HG03575 (cell line): Measurements from ENCODE around the gene ACACA.
"Not testable (repeated sequence)": the region's sequence is repeated elsewhere in the genome, so short reads cannot be mapped to it uniquely, and the experiment has no call there.

Source experiments
- ATAC-seq: cut with Tn5 transposase; IDR thresholded peaks from one replicate; pipeline ENCODE4 v1.9.1; 2021; ENCODE audit not compliant: unreplicated experiment, insufficient number of reproducible peaks, low FRiP score; ENCODE audit errors: extremely low read depth

Gene ACACA

GRCh38 chr17:37358098-37358829, 48.4 kb downstream of the ACACA start:
- peak; percentile 11 for ATAC-seq

GRCh38 chr17:37356796-37357569, 49.7 kb downstream of the ACACA start:
- not testable (repeated sequence) for ATAC-seq

- not testable (repeated sequence) for ATAC-seq
Measured at GRCh38 chr17:37346863-37347402, 59.7 kb downstream of the ACACA start.

GRCh38 chr17:37344519-37344918, 62.1 kb downstream of the ACACA start:
- ATAC-seq, result no peak

- no peak for ATAC-seq
Measured at GRCh38 chr17:37342589-37342988, 64.0 kb downstream of the ACACA start.

GRCh38 chr17:37340804-37341203, 65.8 kb downstream of the ACACA start:
- ATAC-seq, result no peak

GRCh38 chr17:37339321-37339720, 67.3 kb downstream of the ACACA start:
- ATAC-seq, result no peak

- ATAC-seq, result no peak
Measured at GRCh38 chr17:37338847-37339246, 67.8 kb downstream of the ACACA start.

- ATAC-seq, result no peak
Measured at GRCh38 chr17:37327341-37328090, 79.1 kb downstream of the ACACA start.

- ATAC-seq, result no peak
Measured at GRCh38 chr17:37322826-37323561, 83.6 kb downstream of the ACACA start.

GRCh38 chr17:37322106-37322505, 84.5 kb downstream of the ACACA start:
- no peak for ATAC-seq

GRCh38 chr17:37318931-37319594, 87.6 kb downstream of the ACACA start:
- no peak for ATAC-seq

GRCh38 chr17:37317867-37318266, 88.8 kb downstream of the ACACA start:
- no peak for ATAC-seq

- no peak for ATAC-seq
Measured at GRCh38 chr17:37315601-37316000, 91.0 kb downstream of the ACACA start.

- ATAC-seq, result no peak
Measured at GRCh38 chr17:37312137-37312923, 94.3 kb downstream of the ACACA start.

GRCh38 chr17:37310940-37311339, 95.7 kb downstream of the ACACA start:
- no peak for ATAC-seq

- no peak for ATAC-seq
Measured at GRCh38 chr17:37309051-37309450, 97.6 kb downstream of the ACACA start.
